ENCODE data around the gene SORCS2. TPM values are rescaled to one million over a fixed set of nuclear protein-coding genes. Genes with fewer than 3 reads are reported as not detected.
"Not testable (repeated sequence)": the region's sequence is repeated elsewhere in the genome, so short reads cannot be mapped to it uniquely, and the experiment has no call there.

Gene SORCS2
- polyA plus RNA-seq, 1 donor: 8.5 TPM

GRCh38 chr4:7450775-7451433 lies 258.6 kb downstream of the SORCS2 start:
- DNase-seq: no peak

- no peak for DNase-seq
Observed at GRCh38 chr4:7451434-7451789, 259.1 kb downstream of the SORCS2 start.

GRCh38 chr4:7451800-7452199 lies 259.5 kb downstream of the SORCS2 start:
- no peak for DNase-seq

- DNase-seq: not testable (repeated sequence)
Observed at GRCh38 chr4:7452802-7453201, 260.5 kb downstream of the SORCS2 start.

- DNase-seq: no peak
Observed at GRCh38 chr4:7457201-7458065, 265.1 kb downstream of the SORCS2 start.

GRCh38 chr4:7458066-7458425 lies 265.7 kb downstream of the SORCS2 start:
- DNase-seq: no peak

- DNase-seq: no peak
Observed at GRCh38 chr4:7458477-7458876, 266.1 kb downstream of the SORCS2 start.

- no peak for DNase-seq
Observed at GRCh38 chr4:7459471-7459870, 267.1 kb downstream of the SORCS2 start.

- peak; percentile 29 for DNase-seq
Observed at GRCh38 chr4:7460566-7460965, 268.2 kb downstream of the SORCS2 start.

- no peak for DNase-seq
Observed at GRCh38 chr4:7461230-7461629, 268.9 kb downstream of the SORCS2 start.

- no peak for DNase-seq
Observed at GRCh38 chr4:7462509-7462971, 270.2 kb downstream of the SORCS2 start.

GRCh38 chr4:7463566-7464258 lies 271.4 kb downstream of the SORCS2 start:
- no peak for DNase-seq

GRCh38 chr4:7464259-7464655 lies 271.9 kb downstream of the SORCS2 start:
- no peak for DNase-seq

GRCh38 chr4:7465017-7465416 lies 272.7 kb downstream of the SORCS2 start:
- DNase-seq: no peak

- no peak for DNase-seq
Observed at GRCh38 chr4:7466215-7466614, 273.9 kb downstream of the SORCS2 start.

GRCh38 chr4:7466904-7467303 lies 274.6 kb downstream of the SORCS2 start:
- no peak for DNase-seq

GRCh38 chr4:7467471-7467870 lies 275.1 kb downstream of the SORCS2 start:
- no peak for DNase-seq

- DNase-seq: no peak
Observed at GRCh38 chr4:7469023-7469422, 276.7 kb downstream of the SORCS2 start.

- no peak for DNase-seq
Observed at GRCh38 chr4:7470111-7470510, 277.8 kb downstream of the SORCS2 start.

GRCh38 chr4:7470522-7471128 lies 278.3 kb downstream of the SORCS2 start:
- DNase-seq: no peak

GRCh38 chr4:7472442-7473013 lies 280.2 kb downstream of the SORCS2 start:
- peak; percentile 61 for DNase-seq

GRCh38 chr4:7473081-7473480 lies 280.7 kb downstream of the SORCS2 start:
- DNase-seq: no peak
